Uterus (tissue), 4 donors: Measurements from ENCODE around the gene OTOG. TPM values are rescaled to one million over a fixed set of nuclear protein-coding genes. Genes with fewer than 3 reads are reported as not detected.

Experiments used
- DNase-seq, 2 donors: peaks; one replicate each; pipeline ENCODE4 v3.0.0-alpha.2; 2019 to 2020
- H3K27ac ChIP-seq, 2 donors: fragments of 200-600 bp; sonication (generic); 1 replicate in 1 of 2; 2 replicates in 1 of 2; pipeline ENCODE4 v1.5.1; 2016 to 2018
- H3K27me3 ChIP-seq, 2 donors: fragments of 200-600 bp; sonication (generic); one replicate each; pipeline ENCODE4 v1.5.1; 2018 to 2019; ENCODE audit warnings: control low read depth in 1 of 2
- H3K36me3 ChIP-seq, 2 donors: fragments of 200-600 bp; sonication (generic); one replicate each; pipeline ENCODE4 v1.5.1; 2019; ENCODE audit warnings: control low read depth in 1 of 2
- H3K4me1 ChIP-seq, 2 donors: fragments of 200-600 bp; sonication (generic); one replicate each; pipeline ENCODE4 v1.5.1; 2018 to 2019; ENCODE audit warnings: control low read depth in 1 of 2
- H3K4me3 ChIP-seq, 2 donors: fragments of 200-600 bp; sonication (generic); 1 replicate in 1 of 2; 2 replicates in 1 of 2; pipeline ENCODE4 v1.5.1; 2018 to 2019; ENCODE audit warnings: mild to moderate bottlenecking in 1 of 2
- H3K9me3 ChIP-seq, 2 donors: fragments of 200-600 bp; sonication (generic); one replicate each; pipeline ENCODE4 v1.5.1; 2019; ENCODE audit warnings: control low read depth in 1 of 2
- CTCF ChIP-seq, 4 experiments: fragments of 200-600 bp in 2 of 4; fragments of 450-650 bp in 2 of 4; sonication (generic) in 2 of 4; IDR thresholded peaks; one replicate each; pipeline ENCODE4 v1.5.1; 2016 to 2019; ENCODE audit warnings: antibody characterized with exemption in 4 of 4, mild to moderate bottlenecking in 2 of 4, moderate library complexity in 1 of 4
- POLR2A ChIP-seq, 2 donors: fragments of 450-650 bp; IDR thresholded peaks; one replicate each; pipeline ENCODE4 v1.6.1; 2016; ENCODE audit warnings: antibody characterized with exemption in 2 of 2, mild to moderate bottlenecking in 1 of 2, moderate library complexity in 1 of 2
- intact Hi-C: fragments of 100-400 bp; cut with DNase I; formaldehyde crosslinking; loops from one replicate; pipeline ENCODE4 v1.15.1; 2023; ENCODE audit warnings: low total_unique reads
- total RNA-seq, 4 donors: library from RNA; depleted of rRNA in 3 of 4; stranded (reverse); fragments of >200 nt in 3 of 4; gene quantifications; one replicate each; pipeline versions ENCODE4 v1.1.0 to v1.2.4, GENCODE V29; 2014 to 2023
- donor health status: DM: yes; HTN: yes; CAD: no.

The OTOG gene
- total RNA-seq, 4 donors from 2014 or later: under 0.01 TPM; not detected in 3

GRCh38 chr11:17516551-17517150 lies 30.4 kb upstream of the OTOG start:
- H3K36me3 ChIP-seq: no peaks in the 10 kb centered on the region
- H3K9me3 ChIP-seq: no peaks in the 10 kb centered on the region
- no peak overlapping the region for H3K27ac ChIP-seq
- no peak for TF ChIP-seq POLR2A (IDR thresholded peaks at IDR 0.05)
- no peak for TF ChIP-seq CTCF (IDR thresholded peaks at IDR 0.05)
- intact Hi-C loops: no loop called here
- H3K4me3 ChIP-seq: no peak overlapping the region
- H3K27me3 ChIP-seq: no peaks in the 10 kb centered on the region
- H3K4me1 ChIP-seq: no peaks in the 10 kb centered on the region
- no peak for DNase-seq

- no peaks in the 10 kb centered on the region for H3K9me3 ChIP-seq
- H3K27ac ChIP-seq: no peak overlapping the region
- H3K4me3 ChIP-seq: no peak overlapping the region
- no peaks in the 10 kb centered on the region for H3K36me3 ChIP-seq
- no peaks in the 10 kb centered on the region for H3K4me1 ChIP-seq
- DNase-seq: no peak
- no peaks in the 10 kb centered on the region for H3K27me3 ChIP-seq
- TF ChIP-seq CTCF (IDR thresholded peaks at IDR 0.05) (no peak), POLR2A (IDR thresholded peaks at IDR 0.05) (no peak)
- intact Hi-C loops: no loop called here
Measured at GRCh38 chr11:17517186-17517585, 29.9 kb upstream of the OTOG start.

DNA sequence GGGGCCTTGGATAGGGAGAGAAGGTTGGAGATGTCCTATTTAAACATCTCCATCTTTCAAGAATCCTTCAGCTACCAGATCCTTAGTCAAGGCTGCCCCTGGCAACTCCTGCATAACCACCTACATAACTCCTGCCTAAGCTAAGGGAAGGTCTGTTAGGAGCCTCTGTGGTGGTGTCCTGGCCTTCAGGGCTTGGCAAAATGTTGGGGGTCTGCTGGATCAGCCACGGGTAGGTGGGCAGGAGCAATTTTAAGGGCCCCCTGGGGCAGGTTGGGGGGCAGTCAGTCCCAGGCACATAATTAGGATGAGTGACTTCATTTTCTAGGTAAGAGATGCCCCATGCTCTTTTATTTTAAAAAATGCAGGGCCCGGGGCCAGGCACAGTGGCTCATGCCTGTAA lies 28.7 kb upstream of the OTOG start:
- Histone ChIP-seq H3K4me1 (no peaks in the 10 kb centered on the region), H3K4me3 (no peak overlapping the region), H3K27me3 (no peaks in the 10 kb centered on the region), H3K27ac (no peak overlapping the region), H3K9me3 (no peaks in the 10 kb centered on the region), H3K36me3 (no peaks in the 10 kb centered on the region)
- DNase-seq: no peak
- intact Hi-C loops: no loop called here
- TF ChIP-seq POLR2A (IDR thresholded peaks at IDR 0.05): no peak
- no peak for TF ChIP-seq CTCF (IDR thresholded peaks at IDR 0.05)

- TF ChIP-seq CTCF (IDR thresholded peaks at IDR 0.05): no peak
- TF ChIP-seq POLR2A (IDR thresholded peaks at IDR 0.05): no peak
Measured at GRCh38 chr11:17519061-17519885, 27.8 kb upstream of the OTOG start.

More at GRCh38 chr11:17519061-17519885, 27.8 kb upstream of the OTOG start:
- no peaks in the 10 kb centered on the region for H3K36me3 ChIP-seq
- H3K4me3 ChIP-seq: no peak overlapping the region
- H3K27ac ChIP-seq: no peak overlapping the region
- H3K9me3 ChIP-seq: no peaks in the 10 kb centered on the region
- no peaks in the 10 kb centered on the region for H3K4me1 ChIP-seq
- intact Hi-C loops: no loop called here
- no peak for DNase-seq
- H3K27me3 ChIP-seq: no peaks in the 10 kb centered on the region
